Activated CD4-positive, alpha-beta T cell treated with anti-CD3 and anti-CD28 coated beads, Interleukin-2, amount 10 ng/mL, durations not matched to agents 24 days and 14 days (primary cell): ENCODE results near the gene VARS1. TPM values are rescaled to one million over a fixed set of nuclear protein-coding genes. Genes with fewer than 3 reads are reported as not detected.
A peak's percentile ranks its signal among the peaks of the same experiment; 100 is the strongest.

Experiments used
- DNase-seq: peaks from one replicate; pipeline ENCODE4 v3.0.0; 2022
- H3K27ac Mint-ChIP-seq: one replicate; pipeline ENCODE4 v1.8.0; 2022; ENCODE audit warnings: mild to moderate bottlenecking, mixed read lengths
- H3K27me3 Mint-ChIP-seq: one replicate; pipeline ENCODE4 v1.8.0; 2022; ENCODE audit warnings: mixed read lengths
- H3K36me3 Mint-ChIP-seq: one replicate; pipeline ENCODE4 v1.8.0; 2022; ENCODE audit warnings: low read depth, mild to moderate bottlenecking, mixed read lengths
- H3K4me1 Mint-ChIP-seq: one replicate; pipeline ENCODE4 v1.8.0; 2021; ENCODE audit warnings: mixed read lengths
- H3K4me3 Mint-ChIP-seq: one replicate; pipeline ENCODE4 v1.8.0; 2022; ENCODE audit warnings: mild to moderate bottlenecking, moderate library complexity, mixed read lengths
- H3K9me3 Mint-ChIP-seq: one replicate; pipeline ENCODE4 v1.8.0; 2021; ENCODE audit warnings: mixed read lengths
- intact Hi-C: fragments of 100-400 bp; cut with micrococcal nuclease; formaldehyde crosslinking; loops from one replicate; pipeline ENCODE4 v1.15.1; 2023
- total RNA-seq: library from RNA; stranded (reverse); gene quantifications from 2 replicates; pipeline ENCODE4 v1.2.3, GENCODE V29; 2022

VARS1 gene
- total RNA-seq, 1 donor from 2014 or later: 173 TPM

GRCh38 chr6:31778193-31778592 is 17.4 kb downstream of the VARS1 start:
- Mint-ChIP-seq H3K36me3 (peaks cover 37% of the 10 kb centered on the region), H3K9me3 (no peaks in the 10 kb centered on the region), H3K27me3 (no peaks in the 10 kb centered on the region), H3K27ac (no peak overlapping the region), H3K4me1 (peaks cover 27% of the 10 kb centered on the region), H3K4me3 (no peak overlapping the region)
- no peak for DNase-seq
- intact Hi-C loops: loop anchor here (5.0 kb wide), 1 partner anchor 34 kb away; no protein-coding TSS in a partner anchor

GRCh38 chr6:31777667-31778050 is 17.9 kb downstream of the VARS1 start:
- Mint-ChIP-seq H3K27me3 (no peaks in the 10 kb centered on the region), H3K4me1 (peaks cover 30% of the 10 kb centered on the region), H3K27ac (peak overlapping the region; percentile 89), H3K9me3 (no peaks in the 10 kb centered on the region), H3K36me3 (peaks cover 33% of the 10 kb centered on the region), H3K4me3 (peak overlapping the region; percentile 66)
- DNase-seq: no peak
- intact Hi-C loops: loop anchor here (1.0 to 5.0 kb wide), 2 partner anchors 18 to 35 kb away; partner anchors contain the start of gene VARS1

GRCh38 chr6:31776989-31777666 is 18.4 kb downstream of the VARS1 start, which contains the start of gene VWA7:
VWA7 (minus strand) TSS chr6:31777328; CDS start chr6:31776779, 549 bp downstream.
- peaks cover 33% of the 10 kb centered on the region for H3K4me1 Mint-ChIP-seq
- H3K36me3 Mint-ChIP-seq: peaks cover 30% of the 10 kb centered on the region
- intact Hi-C loops: loop anchor here (1.0 to 5.0 kb wide), 2 partner anchors 18 to 35 kb away; partner anchors contain the start of gene VARS1
- peak within 1 kb of the TSS; percentile 66 for H3K4me3 Mint-ChIP-seq
- DNase-seq: peak; percentile 90
- no peaks in the 10 kb centered on the region for H3K9me3 Mint-ChIP-seq
- H3K27me3 Mint-ChIP-seq: no peaks in the 10 kb centered on the region
- H3K27ac Mint-ChIP-seq: peak within 1 kb of the TSS; percentile 89

GRCh38 chr6:31776485-31776988 is 19.0 kb downstream of the VARS1 start:
- intact Hi-C loops: loop anchor here (5.0 kb wide), 1 partner anchor 36 kb away; no protein-coding TSS in a partner anchor
- Mint-ChIP-seq H3K27ac (peak overlapping the region; percentile 89), H3K9me3 (no peaks in the 10 kb centered on the region), H3K4me3 (peak overlapping the region; percentile 66), H3K36me3 (peaks cover 26% of the 10 kb centered on the region), H3K27me3 (no peaks in the 10 kb centered on the region), H3K4me1 (peaks cover 34% of the 10 kb centered on the region)
- DNase-seq: peak; percentile 58

- H3K9me3 Mint-ChIP-seq: no peaks in the 10 kb centered on the region
- DNase-seq: peak; percentile 56
- peak overlapping the region; percentile 66 for H3K4me3 Mint-ChIP-seq
- intact Hi-C loops: loop anchor here (5.0 kb wide), 1 partner anchor 36 kb away; no protein-coding TSS in a partner anchor
- H3K27me3 Mint-ChIP-seq: no peaks in the 10 kb centered on the region
- H3K4me1 Mint-ChIP-seq: peaks cover 40% of the 10 kb centered on the region
- peak overlapping the region; percentile 81 for H3K27ac Mint-ChIP-seq
- peaks cover 25% of the 10 kb centered on the region for H3K36me3 Mint-ChIP-seq
Observed at GRCh38 chr6:31775633-31776484, 19.7 kb downstream of the VARS1 start.

GRCh38 chr6:31775184-31775583 is 20.4 kb downstream of the VARS1 start:
- Mint-ChIP-seq H3K27ac (peak overlapping the region; percentile 72), H3K4me3 (no peak overlapping the region), H3K36me3 (peaks cover 21% of the 10 kb centered on the region), H3K4me1 (peaks cover 40% of the 10 kb centered on the region), H3K9me3 (no peaks in the 10 kb centered on the region), H3K27me3 (no peaks in the 10 kb centered on the region)
- intact Hi-C loops: loop anchor here (5.0 kb wide), 1 partner anchor 37 kb away; no protein-coding TSS in a partner anchor
- DNase-seq: no peak

- Mint-ChIP-seq H3K27me3 (no peaks in the 10 kb centered on the region), H3K4me1 (peaks cover 38% of the 10 kb centered on the region), H3K4me3 (peak overlapping the region; percentile 30), H3K36me3 (peaks cover 12% of the 10 kb centered on the region), H3K9me3 (no peaks in the 10 kb centered on the region), H3K27ac (no peak overlapping the region)
- intact Hi-C loops: loop anchor here (1.0 kb wide), 1 partner anchor 19 kb away; no protein-coding TSS in a partner anchor
- peak; percentile 65 for DNase-seq
Observed at GRCh38 chr6:31771992-31772358, 23.6 kb downstream of the VARS1 start.

- DNase-seq: peak; percentile 60
- intact Hi-C loops: no loop called here
- no peaks in the 10 kb centered on the region for H3K27me3 Mint-ChIP-seq
- H3K36me3 Mint-ChIP-seq: peaks cover 13% of the 10 kb centered on the region
- no peak overlapping the region for H3K4me3 Mint-ChIP-seq
- no peak overlapping the region for H3K27ac Mint-ChIP-seq
- peaks cover 31% of the 10 kb centered on the region for H3K4me1 Mint-ChIP-seq
- no peaks in the 10 kb centered on the region for H3K9me3 Mint-ChIP-seq
Observed at GRCh38 chr6:31770860-31771259, 24.7 kb downstream of the VARS1 start.

GRCh38 chr6:31769684-31770371 is 25.7 kb downstream of the VARS1 start:
- Mint-ChIP-seq H3K4me3 (no peak overlapping the region), H3K9me3 (no peaks in the 10 kb centered on the region), H3K4me1 (peaks cover 24% of the 10 kb centered on the region), H3K36me3 (peaks cover 13% of the 10 kb centered on the region), H3K27ac (peak overlapping the region; percentile 46), H3K27me3 (no peaks in the 10 kb centered on the region)
- intact Hi-C loops: loop anchor here (1.0 to 2.0 kb wide), 3 partner anchors 31 to 90 kb away; partner anchors contain the start of gene DDAH2
- DNase-seq: peak; percentile 96

GRCh38 chr6:31768363-31769257 is 26.9 kb downstream of the VARS1 start:
- peaks cover 19% of the 10 kb centered on the region for H3K36me3 Mint-ChIP-seq
- no peaks in the 10 kb centered on the region for H3K9me3 Mint-ChIP-seq
- H3K4me3 Mint-ChIP-seq: no peak overlapping the region
- peaks cover 23% of the 10 kb centered on the region for H3K4me1 Mint-ChIP-seq
- H3K27ac Mint-ChIP-seq: no peak overlapping the region
- intact Hi-C loops: loop anchor here (1.0 to 2.0 kb wide), 3 partner anchors 29 to 88 kb away; partner anchors contain the start of gene DDAH2
- H3K27me3 Mint-ChIP-seq: no peaks in the 10 kb centered on the region
- DNase-seq: no peak

- Mint-ChIP-seq H3K27ac (no peak overlapping the region), H3K4me3 (no peak overlapping the region), H3K36me3 (peaks cover 25% of the 10 kb centered on the region), H3K9me3 (no peaks in the 10 kb centered on the region), H3K27me3 (no peaks in the 10 kb centered on the region), H3K4me1 (peaks cover 19% of the 10 kb centered on the region)
- no peak for DNase-seq
- intact Hi-C loops: no loop called here
Observed at GRCh38 chr6:31767096-31767645, 28.4 kb downstream of the VARS1 start.
